ENCODE data around the gene CCNC. TPM values are rescaled to one million over a fixed set of nuclear protein-coding genes. Genes with fewer than 3 reads are reported as not detected.

CCNC gene
- polyA plus RNA-seq, 1 donor from 2014 or later: 111 TPM

- no peak overlapping the region for H3K9ac ChIP-seq (ENCODE audit: low read length)
- no peaks in the 10 kb centered on the region for H3K36me3 ChIP-seq (ENCODE audit: insufficient read depth, low read length)
- no peaks in the 10 kb centered on the region for H3K79me2 ChIP-seq (replicated peaks; ENCODE audit: insufficient read depth, low read length)
- H3K4me3 ChIP-seq (ENCODE audit: low read length): no peak overlapping the region
- H2AFZ ChIP-seq (ENCODE audit: low read depth, low read length): no peak overlapping the region
- no peaks in the 10 kb centered on the region for H3K9me2 ChIP-seq (ENCODE audit: insufficient read depth, low read length)
- H4K20me1 ChIP-seq (ENCODE audit: insufficient read depth): no peaks in the 10 kb centered on the region
- no peak overlapping the region for H3K27ac ChIP-seq (ENCODE audit: low read length)
- TF ChIP-seq POLR2AphosphoS5 (IDR thresholded peaks at IDR 0.05): no peak
- no peak for TF ChIP-seq EP300 (conservative IDR thresholded peaks at IDR 0.05; ENCODE audit: poor library complexity, severe bottlenecking)
- TF ChIP-seq EZH2 (IDR thresholded peaks at IDR 0.05; ENCODE audit: borderline replicate concordance, insufficient read depth, low read length, poor library complexity, severe bottlenecking): no peak
- TF ChIP-seq CTCF (IDR thresholded peaks at IDR 0.05; ENCODE audit: poor library complexity, severe bottlenecking): no peak
- TF ChIP-seq TAF1 (IDR thresholded peaks at IDR 0.05; ENCODE audit: low read depth): no peak
- no peak for TF ChIP-seq MXI1 (conservative IDR thresholded peaks at IDR 0.05; ENCODE audit: poor library complexity, severe bottlenecking)
- TF ChIP-seq REST (IDR thresholded peaks at IDR 0.05; ENCODE audit: borderline replicate concordance): no peak
- TF ChIP-seq SMC3 (conservative IDR thresholded peaks at IDR 0.05; ENCODE audit: poor library complexity): no peak
- no peak for TF ChIP-seq RAD21 (conservative IDR thresholded peaks at IDR 0.05)
- no peaks in the 10 kb centered on the region for H3K27me3 ChIP-seq (ENCODE audit: insufficient read depth, low read depth, low read length)
- H3K9me3 ChIP-seq (ENCODE audit: low read length): no peaks in the 10 kb centered on the region
- H3F3A ChIP-seq (ENCODE audit: insufficient read depth, low read length, poor library complexity, severe bottlenecking): no peaks in the 10 kb centered on the region
- H3K4me2 ChIP-seq (ENCODE audit: low read length): no peak overlapping the region
Observed at GRCh38 chr6:99498421-99498820, 70.0 kb downstream of the CCNC start.

- no peak overlapping the region for H3K4me2 ChIP-seq (ENCODE audit: low read length)
- H2AFZ ChIP-seq (ENCODE audit: low read depth, low read length): no peak overlapping the region
- H3K27ac ChIP-seq (ENCODE audit: low read length): no peak overlapping the region
- no peaks in the 10 kb centered on the region for H4K20me1 ChIP-seq (ENCODE audit: insufficient read depth)
- H3K9me3 ChIP-seq (ENCODE audit: low read length): no peaks in the 10 kb centered on the region
- H3K9ac ChIP-seq (ENCODE audit: low read length): no peak overlapping the region
- H3K36me3 ChIP-seq (ENCODE audit: insufficient read depth, low read length): no peaks in the 10 kb centered on the region
- H3K27me3 ChIP-seq (ENCODE audit: insufficient read depth, low read depth, low read length): no peaks in the 10 kb centered on the region
- H3F3A ChIP-seq (ENCODE audit: insufficient read depth, low read length, poor library complexity, severe bottlenecking): no peaks in the 10 kb centered on the region
- H3K4me3 ChIP-seq (ENCODE audit: low read length): no peak overlapping the region
- H3K9me2 ChIP-seq (ENCODE audit: insufficient read depth, low read length): no peaks in the 10 kb centered on the region
- no peak for TF ChIP-seq REST (IDR thresholded peaks at IDR 0.05; ENCODE audit: borderline replicate concordance)
- TF ChIP-seq RAD21 (conservative IDR thresholded peaks at IDR 0.05): no peak
- no peak for TF ChIP-seq EP300 (conservative IDR thresholded peaks at IDR 0.05; ENCODE audit: poor library complexity, severe bottlenecking)
- no peak for TF ChIP-seq TAF1 (IDR thresholded peaks at IDR 0.05; ENCODE audit: low read depth)
- no peak for TF ChIP-seq POLR2AphosphoS5 (IDR thresholded peaks at IDR 0.05)
- no peak for TF ChIP-seq MXI1 (conservative IDR thresholded peaks at IDR 0.05; ENCODE audit: poor library complexity, severe bottlenecking)
- no peak for TF ChIP-seq CTCF (IDR thresholded peaks at IDR 0.05; ENCODE audit: poor library complexity, severe bottlenecking)
- no peak for TF ChIP-seq EZH2 (IDR thresholded peaks at IDR 0.05; ENCODE audit: borderline replicate concordance, insufficient read depth, low read length, poor library complexity, severe bottlenecking)
- no peak for TF ChIP-seq SMC3 (conservative IDR thresholded peaks at IDR 0.05; ENCODE audit: poor library complexity)
- H3K79me2 ChIP-seq (replicated peaks; ENCODE audit: insufficient read depth, low read length): no peaks in the 10 kb centered on the region
Observed at GRCh38 chr6:99495466-99495865, 73.0 kb downstream of the CCNC start.

Measured in neural cell (in vitro differentiated cells).